Breast epithelium (tissue), 3 donors: ENCODE data around the gene ZNRF3.

Source experiments
- CTCF ChIP-seq, 3 donors: fragments of 450-650 bp; IDR thresholded peaks; one replicate each; pipeline ENCODE4 v1.5.1; 2016 to 2017; ENCODE audit warnings: antibody characterized with exemption in 3 of 3, mild to moderate bottlenecking in 3 of 3, moderate library complexity in 3 of 3
- POLR2A ChIP-seq: fragments of 450-650 bp; IDR thresholded peaks from one replicate; pipeline ENCODE4 v1.6.1; 2016; ENCODE audit warnings: antibody characterized with exemption, mild to moderate bottlenecking, moderate library complexity
- POLR2AphosphoS5 ChIP-seq, 3 donors: sonication (generic); formaldehyde crosslinking; IDR thresholded peaks; one replicate each; pipeline ENCODE4 v1.6.1; 2017; ENCODE audit warnings: antibody characterized with exemption in 3 of 3

- no peak for TF ChIP-seq CTCF (IDR thresholded peaks at IDR 0.05)
- TF ChIP-seq POLR2A: no peak
- no peak for TF ChIP-seq POLR2AphosphoS5 (IDR thresholded peaks at IDR 0.05)
Measured at GRCh38 chr22:28929197-28929596, 45.8 kb downstream of the ZNRF3 start.
